ENCODE results near the gene CDIPT.

DNA sequence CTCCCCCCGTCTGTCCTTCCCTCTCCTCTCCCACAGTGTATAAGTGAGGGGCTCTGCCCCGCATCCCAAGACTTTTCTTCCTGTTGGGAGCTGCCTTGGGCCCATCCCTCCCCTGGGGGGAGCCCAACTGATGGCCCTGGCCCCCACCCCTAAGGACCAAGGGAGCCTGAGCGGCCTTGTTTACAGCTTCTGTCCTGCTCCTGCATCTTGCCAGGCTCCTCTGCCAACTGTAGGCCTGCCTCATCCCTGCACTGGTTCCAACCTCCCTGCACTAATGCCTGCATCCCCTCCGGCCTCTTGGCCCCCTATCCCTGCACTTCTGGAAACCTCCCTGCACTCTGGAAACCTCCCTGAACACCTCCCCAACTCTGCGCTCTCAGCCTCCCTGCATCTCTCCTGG is 48.4 kb downstream of the CDIPT start:
- no peak for TF ChIP-seq POLR2A (IDR thresholded peaks at IDR 0.05; ENCODE audit: low read length)
- TF ChIP-seq GATA1 (IDR thresholded peaks at IDR 0.05; ENCODE audit: low read depth, low read length): no peak

Measured in erythroblast (primary cell).